GM21360 (cell line): Measurements from ENCODE around the gene CASP9.
A peak's percentile ranks its signal among the peaks of the same experiment; 100 is the strongest.

ENCODE experiments used
- ATAC-seq: cut with Tn5 transposase; IDR thresholded peaks from one replicate; pipeline ENCODE4 v1.9.1; 2021; ENCODE audit warnings: mild to moderate bottlenecking, moderate library complexity; ENCODE audit not compliant: unreplicated experiment

CASP9 gene

GRCh38 chr1:15524021-15524282, at the start of gene CASP9:
TSS of gene CASP9 (minus strand) at chr1:15524215. CDS start at chr1:15524200, 15 bp downstream.
- no peak for ATAC-seq

- ATAC-seq: no peak
Observed at GRCh38 chr1:15573477-15573876, 49.5 kb upstream of the CASP9 start.

- no peak for ATAC-seq
Observed at GRCh38 chr1:15571266-15571665, 47.3 kb upstream of the CASP9 start.

GRCh38 chr1:15570861-15571260, 46.8 kb upstream of the CASP9 start:
- ATAC-seq: no peak

GRCh38 chr1:15568387-15569073, 44.5 kb upstream of the CASP9 start:
- ATAC-seq: no peak

GRCh38 chr1:15559189-15559810, 35.3 kb upstream of the CASP9 start:
- no peak for ATAC-seq

- ATAC-seq: no peak
Observed at GRCh38 chr1:15558516-15558915, 34.5 kb upstream of the CASP9 start.

- no peak for ATAC-seq
Observed at GRCh38 chr1:15557594-15557993, 33.6 kb upstream of the CASP9 start.

GRCh38 chr1:15557008-15557407, 33.0 kb upstream of the CASP9 start:
- ATAC-seq: no peak

GRCh38 chr1:15550573-15550972, 26.6 kb upstream of the CASP9 start:
- ATAC-seq: no peak

GRCh38 chr1:15546641-15547040, 22.6 kb upstream of the CASP9 start:
- no peak for ATAC-seq

- ATAC-seq: no peak
Observed at GRCh38 chr1:15543589-15544568, 19.9 kb upstream of the CASP9 start.

- ATAC-seq: no peak
Observed at GRCh38 chr1:15543251-15543588, 19.2 kb upstream of the CASP9 start.

GRCh38 chr1:15542388-15543250, 18.6 kb upstream of the CASP9 start:
- no peak for ATAC-seq

GRCh38 chr1:15541231-15541792, 17.3 kb upstream of the CASP9 start:
- ATAC-seq: no peak

- no peak for ATAC-seq
Observed at GRCh38 chr1:15540186-15540585, 16.2 kb upstream of the CASP9 start.

GRCh38 chr1:15538771-15539170, 14.8 kb upstream of the CASP9 start:
- ATAC-seq: no peak

- ATAC-seq: no peak
Observed at GRCh38 chr1:15531682-15532081, 7.7 kb upstream of the CASP9 start.

GRCh38 chr1:15531003-15531402, 7.0 kb upstream of the CASP9 start:
- no peak for ATAC-seq

GRCh38 chr1:15526490-15527339, 2.7 kb upstream of the CASP9 start, which contains the start of gene DNAJC16:
TSS of gene DNAJC16 (plus strand) at chr1:15526848. CDS start at chr1:15529106, 2,258 bp downstream.
- ATAC-seq: peak; percentile 50
